NCI-H226 (cell line): Measurements from ENCODE around the gene PYGB.
"Not testable (repeated sequence)": the region's sequence is repeated elsewhere in the genome, so short reads cannot be mapped to it uniquely, and the experiment has no call there.

Experiments
- DNase-seq: peaks from one replicate; pipeline ENCODE4 v3.0.0-alpha.2; 2015

The PYGB gene

DNA sequence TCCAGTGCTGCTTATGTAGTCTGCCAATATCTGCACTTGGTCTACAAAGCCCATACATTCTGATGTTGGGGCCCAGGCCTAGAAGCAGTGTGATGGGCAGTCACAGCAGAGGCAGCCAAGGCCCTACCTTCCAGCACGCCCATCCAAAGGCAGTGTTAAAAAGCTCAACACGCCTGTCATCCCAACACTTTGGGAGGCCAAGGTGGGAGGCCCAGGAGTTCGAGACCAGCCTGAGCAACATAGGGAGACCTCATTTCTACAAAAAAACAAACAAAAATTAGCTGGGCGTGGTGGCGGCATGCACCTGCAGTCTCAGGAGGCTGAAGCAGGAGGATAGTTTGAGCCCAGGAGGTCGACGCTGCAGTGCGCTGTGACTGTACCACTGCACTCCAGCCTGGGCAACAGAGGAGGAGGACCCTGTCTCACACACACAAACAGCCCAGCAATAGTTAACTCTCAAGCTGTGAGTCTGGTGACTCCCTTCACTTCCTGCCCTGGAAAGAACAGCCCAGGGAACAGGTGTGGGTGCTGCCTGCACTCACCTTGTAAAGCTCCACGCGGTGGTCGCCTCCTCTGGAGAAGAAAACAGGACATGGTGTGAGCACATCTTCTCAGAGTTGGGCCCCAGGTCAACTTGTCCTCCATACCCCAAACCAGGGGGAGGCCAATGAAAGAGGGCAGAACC is 68.8 kb downstream of the PYGB start:
- DNase-seq = no peak

DNA sequence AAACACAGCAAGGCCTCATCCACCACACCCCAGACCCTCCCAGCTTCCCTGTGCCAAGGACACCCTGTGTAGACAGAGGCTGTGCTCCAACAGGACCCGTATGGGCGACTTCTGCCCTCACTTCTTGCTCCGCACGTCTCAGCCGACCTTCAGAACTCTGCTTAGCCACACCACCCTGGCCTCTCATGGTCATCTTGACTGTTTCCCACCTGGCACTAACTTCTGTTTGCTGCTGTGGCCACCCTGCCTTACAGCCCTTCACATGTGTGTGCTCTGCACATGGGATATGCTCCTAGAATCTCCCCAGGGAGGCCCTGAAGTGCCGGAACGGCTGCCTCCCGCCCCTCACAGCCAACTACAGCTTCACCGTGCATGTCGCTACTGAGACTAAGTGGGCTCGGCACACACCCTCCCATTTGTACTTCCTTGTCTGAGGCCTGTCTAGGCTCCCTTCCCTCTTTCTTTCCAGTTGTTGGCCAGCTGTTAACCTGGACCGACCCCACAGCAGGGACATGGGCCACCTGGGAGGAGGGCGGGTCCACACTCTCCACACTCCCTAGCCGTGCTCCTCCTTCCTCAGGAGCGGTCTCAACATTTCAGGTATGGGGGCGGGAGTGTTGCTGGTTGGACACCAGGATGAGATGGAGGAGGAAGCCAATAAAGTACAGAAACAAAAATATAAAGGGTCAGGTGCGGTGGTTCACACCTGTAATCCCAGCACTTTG is 69.6 kb downstream of the PYGB start:
- no peak for DNase-seq

GRCh38 chr20:25318471-25319240 is 70.8 kb downstream of the PYGB start:
- no peak for DNase-seq

DNA sequence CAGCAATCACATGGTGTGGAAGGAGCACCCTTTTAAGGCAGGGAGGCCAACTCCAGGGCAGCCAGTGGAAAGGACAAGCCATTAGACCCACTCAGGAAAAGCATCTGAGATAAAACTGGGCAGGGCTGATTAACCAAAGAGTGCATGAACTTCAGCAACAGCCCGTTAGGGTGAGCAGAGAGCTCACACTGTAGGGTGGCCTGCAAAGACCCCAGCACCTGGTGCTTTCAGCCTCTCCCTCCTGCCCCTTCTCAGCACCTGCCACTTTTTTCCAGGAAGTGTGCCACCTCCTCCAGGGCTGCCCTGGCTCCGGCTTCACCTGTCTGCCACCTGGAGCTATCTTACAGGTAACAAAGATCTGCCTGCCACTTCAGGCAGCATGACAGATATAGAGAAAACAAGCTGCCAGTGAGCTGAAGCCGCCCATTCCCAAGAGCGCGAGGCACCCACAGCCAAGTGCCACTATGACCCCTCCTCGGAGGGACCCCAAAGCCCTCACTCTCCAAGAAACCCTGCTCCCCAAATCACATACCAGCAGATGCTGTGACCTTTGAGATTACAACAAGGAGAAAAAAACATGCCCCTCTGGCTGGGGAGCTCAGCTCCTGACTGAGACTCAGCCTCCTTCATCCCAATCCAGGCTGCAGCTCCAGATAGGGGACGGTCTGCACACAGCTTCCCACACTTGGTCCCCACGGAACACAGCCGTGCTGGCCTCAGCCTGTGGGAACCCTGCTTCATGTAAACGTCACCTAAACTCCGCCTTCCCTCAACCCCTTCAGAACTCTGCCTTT is 71.6 kb downstream of the PYGB start:
- no peak for DNase-seq

GRCh38 chr20:25320035-25320800 is 72.3 kb downstream of the PYGB start:
- DNase-seq = no peak

DNA sequence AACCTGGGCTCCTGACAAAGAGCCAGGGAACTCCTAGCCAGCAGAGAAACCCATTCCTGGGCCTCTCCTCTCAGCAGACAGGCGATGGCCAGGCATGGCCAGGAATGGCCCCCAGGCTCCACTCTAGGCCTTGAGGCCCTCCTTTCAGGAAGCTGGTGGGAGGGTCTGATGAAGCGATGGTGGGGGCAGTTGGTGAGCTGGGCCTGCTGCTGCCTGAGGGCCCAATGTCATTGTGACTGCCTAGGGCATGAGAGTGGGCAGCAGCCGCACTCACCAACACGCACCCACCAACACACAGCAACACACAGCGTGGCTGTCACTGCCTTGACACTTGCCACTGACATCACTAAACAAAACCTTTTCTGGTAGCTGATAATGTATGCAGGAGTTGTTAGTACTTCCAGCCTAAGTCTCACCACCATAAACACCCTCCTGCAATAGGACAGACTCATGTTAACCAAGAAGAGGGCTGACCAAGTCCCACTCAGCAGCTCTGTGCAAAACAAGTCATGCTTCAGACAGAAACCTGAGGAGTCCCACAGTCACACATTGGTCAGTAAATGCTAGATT is 73.5 kb downstream of the PYGB start:
- DNase-seq = no peak

GRCh38 chr20:25321991-25322390 is 74.1 kb downstream of the PYGB start:
- no peak for DNase-seq

DNA sequence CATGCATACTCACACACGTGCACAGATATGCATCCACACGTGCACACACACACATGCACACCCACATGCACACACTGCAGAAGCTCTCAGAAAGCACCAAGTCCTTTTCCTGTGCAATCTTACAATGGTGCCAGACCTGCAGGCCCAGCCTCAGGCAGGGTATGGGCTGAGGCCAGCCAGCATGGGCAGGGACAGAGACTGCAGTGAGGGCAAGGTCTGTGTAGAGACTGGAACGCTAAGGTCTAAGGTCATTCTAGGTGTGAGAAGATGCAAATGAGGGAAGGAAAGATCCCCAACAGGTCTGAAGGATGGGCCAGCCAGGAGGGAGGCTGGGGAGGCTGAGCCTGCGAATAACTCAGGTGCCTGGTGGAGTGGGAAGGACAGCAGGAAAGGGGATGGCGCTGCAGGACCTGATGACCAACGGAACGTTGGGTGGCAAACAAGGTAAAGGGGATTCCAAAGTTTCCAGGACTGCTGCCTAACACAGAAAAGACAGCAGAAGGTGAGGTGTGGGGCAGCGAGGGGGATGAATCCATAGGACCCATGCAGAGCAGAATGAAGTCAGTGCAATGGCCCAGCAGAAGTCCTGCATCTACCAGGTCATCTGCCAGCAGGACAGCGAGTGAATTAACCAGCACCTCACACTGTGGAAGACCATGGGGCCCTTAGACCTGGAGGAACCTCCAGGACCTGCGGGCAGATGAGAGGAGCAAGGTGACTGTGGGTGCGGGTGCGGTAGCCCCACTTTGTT is 75.8 kb downstream of the PYGB start:
- DNase-seq = no peak

- DNase-seq = no peak
Measured at GRCh38 chr20:25324412-25324811, 76.5 kb downstream of the PYGB start.

DNA sequence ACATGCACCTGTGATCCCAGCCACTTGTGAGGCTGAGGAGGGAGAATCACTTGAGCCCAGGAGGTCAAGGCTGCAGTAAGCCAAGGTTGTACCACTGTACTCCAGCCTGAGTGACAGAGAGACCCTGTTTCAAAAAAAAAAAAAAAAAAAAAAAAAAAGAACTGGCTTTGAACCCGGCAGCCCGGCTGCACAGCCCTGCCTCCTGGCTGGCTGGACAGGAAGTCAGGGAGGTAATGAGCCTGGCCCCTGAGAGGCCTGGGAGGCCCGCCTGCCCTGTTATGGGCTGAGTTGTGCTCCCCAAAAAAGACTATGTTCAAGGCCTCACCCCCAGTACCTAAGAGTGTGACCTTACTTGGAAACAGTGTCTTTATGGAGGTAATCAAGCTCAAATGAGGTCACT is 77.2 kb downstream of the PYGB start:
- no peak for DNase-seq

- no peak for DNase-seq
Measured at GRCh38 chr20:25325997-25326396, 78.1 kb downstream of the PYGB start.

DNA sequence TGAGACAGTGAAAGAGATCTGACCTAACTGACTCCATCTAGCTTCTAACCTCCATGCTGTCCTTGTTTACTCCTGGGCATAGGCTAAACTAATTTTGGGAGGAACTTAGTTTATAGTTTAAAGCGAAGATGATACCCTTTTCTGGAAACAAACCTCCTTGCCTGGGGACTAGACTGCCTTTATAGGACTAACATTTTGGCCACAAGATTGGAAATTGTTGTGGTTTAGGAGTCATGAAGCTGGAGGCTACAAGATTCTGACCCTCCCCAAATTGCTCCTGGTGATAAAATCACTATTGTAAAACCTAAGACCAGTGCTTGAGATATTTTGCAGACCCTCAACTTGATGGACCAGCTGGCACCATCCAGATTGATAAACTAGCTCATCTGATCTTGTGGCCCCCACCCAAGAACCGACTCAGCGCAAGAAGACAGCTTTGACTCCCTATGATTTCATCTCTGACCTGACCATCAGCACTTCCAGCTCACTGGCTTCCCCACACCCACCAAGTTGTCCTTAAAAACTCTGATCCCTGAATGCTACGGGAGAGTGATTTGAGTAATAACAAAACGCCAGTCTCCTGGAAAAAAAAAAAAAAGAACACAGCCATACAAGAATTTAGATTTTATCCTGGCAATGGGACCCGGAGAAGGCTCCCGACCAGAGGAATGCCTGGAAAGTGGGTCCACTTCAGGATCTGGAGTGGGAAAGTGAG is 79.8 kb downstream of the PYGB start:
- DNase-seq = no peak

DNA sequence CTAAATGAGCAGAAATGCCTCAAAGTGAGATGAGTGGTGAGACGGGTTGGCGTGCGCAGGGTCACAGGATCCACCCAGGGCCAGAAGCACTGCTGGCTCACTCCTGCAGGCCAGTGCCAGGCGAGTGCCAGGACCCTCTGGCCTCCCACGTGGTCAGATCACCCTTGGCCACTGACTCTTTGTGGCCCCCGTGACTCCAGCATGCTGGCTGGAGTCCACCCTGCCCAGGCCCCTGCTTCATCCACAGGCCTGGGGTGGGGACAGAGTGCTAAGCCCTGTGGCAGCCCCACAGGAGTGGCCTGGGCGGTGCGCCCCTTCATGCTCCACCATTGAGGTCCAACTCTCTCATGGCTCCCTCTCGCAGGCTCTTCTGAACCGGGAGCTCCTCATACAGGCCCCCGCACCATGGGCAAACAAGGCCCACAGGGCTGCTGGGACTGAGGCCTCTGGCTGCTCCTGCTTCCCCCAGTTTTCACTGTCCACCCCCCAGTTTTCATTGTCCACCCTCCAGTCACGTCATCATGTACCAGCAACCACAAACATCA is 81.1 kb downstream of the PYGB start:
- DNase-seq = no peak

DNA sequence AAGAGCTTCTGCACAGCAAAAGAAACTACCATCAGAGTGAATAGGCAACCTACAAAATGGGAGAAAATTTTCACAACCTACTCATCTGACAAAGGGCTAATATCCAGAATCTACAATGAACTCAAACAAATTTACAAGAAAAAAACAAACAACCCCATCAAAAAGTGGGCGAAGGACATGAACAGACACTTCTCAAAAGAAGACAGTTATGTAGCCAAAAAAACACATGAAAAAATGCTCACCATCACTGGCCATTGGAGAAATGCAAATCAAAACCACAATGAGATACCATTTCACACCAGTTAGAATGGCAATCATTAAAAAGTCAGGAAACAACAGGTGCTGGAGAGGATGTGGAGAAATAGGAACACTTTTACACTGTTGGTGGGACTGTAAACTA is 87.1 kb downstream of the PYGB start:
- not testable (repeated sequence) for DNase-seq

GRCh38 chr20:25336561-25337422 is 88.9 kb downstream of the PYGB start:
- peak; percentile 16 for DNase-seq

GRCh38 chr20:25338112-25339023 is 90.5 kb downstream of the PYGB start:
- no peak for DNase-seq

GRCh38 chr20:25339608-25340007 is 91.7 kb downstream of the PYGB start:
- DNase-seq = no peak

DNA sequence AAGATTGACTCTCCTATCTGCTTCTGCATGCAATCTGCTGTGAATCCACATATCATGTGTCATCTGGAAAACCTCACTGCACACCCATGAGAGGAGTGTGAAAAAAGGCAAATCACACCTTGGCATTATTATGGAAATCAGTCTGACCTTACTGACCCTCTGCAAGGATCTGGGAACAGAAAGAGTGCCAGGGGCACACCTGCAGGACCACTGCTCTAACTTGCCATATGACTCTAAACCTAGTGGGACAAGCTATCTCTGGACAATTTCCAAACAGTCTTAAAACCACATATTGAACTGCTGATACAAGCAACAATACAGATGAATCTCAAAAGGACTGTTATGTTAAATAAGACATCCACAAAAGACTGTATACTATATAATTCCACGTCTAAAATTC is 92.5 kb downstream of the PYGB start:
- no peak for DNase-seq
